ENCODE measurements around the gene UGT1A8.

- TF ChIP-seq CTCF (IDR thresholded peaks at IDR 0.05; ENCODE audit: insufficient read depth, low read length, poor library complexity, severe bottlenecking) (no peak), EZH2phosphoT487 (conservative IDR thresholded peaks at IDR 0.05; ENCODE audit: low read length) (no peak)
These were observed 72.1 kb downstream of the UGT1A8 start for GRCh38 chr2:233689501-233689900.

Measured in SU-DHL-6 (cell line).